ENCODE data around the gene RIPOR3.

DNA sequence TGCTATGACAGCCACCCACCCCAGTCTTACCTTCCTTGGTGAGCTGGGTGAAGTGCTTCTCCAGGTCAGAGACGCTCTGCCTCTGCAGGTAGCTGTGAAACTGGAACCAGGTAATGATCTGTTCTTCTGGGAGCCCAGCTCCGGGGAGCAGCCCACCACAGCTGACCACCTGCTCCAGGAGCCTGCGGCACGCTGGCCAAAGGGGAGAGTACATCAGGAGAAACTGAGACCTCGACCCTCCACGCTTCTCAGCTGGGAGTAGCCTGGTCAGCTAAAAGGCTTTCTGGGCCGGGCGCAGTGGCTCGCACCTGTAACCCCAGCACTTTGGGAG lies 98.4 kb downstream of the RIPOR3 start:
- TF ChIP-seq, protein P1, sequence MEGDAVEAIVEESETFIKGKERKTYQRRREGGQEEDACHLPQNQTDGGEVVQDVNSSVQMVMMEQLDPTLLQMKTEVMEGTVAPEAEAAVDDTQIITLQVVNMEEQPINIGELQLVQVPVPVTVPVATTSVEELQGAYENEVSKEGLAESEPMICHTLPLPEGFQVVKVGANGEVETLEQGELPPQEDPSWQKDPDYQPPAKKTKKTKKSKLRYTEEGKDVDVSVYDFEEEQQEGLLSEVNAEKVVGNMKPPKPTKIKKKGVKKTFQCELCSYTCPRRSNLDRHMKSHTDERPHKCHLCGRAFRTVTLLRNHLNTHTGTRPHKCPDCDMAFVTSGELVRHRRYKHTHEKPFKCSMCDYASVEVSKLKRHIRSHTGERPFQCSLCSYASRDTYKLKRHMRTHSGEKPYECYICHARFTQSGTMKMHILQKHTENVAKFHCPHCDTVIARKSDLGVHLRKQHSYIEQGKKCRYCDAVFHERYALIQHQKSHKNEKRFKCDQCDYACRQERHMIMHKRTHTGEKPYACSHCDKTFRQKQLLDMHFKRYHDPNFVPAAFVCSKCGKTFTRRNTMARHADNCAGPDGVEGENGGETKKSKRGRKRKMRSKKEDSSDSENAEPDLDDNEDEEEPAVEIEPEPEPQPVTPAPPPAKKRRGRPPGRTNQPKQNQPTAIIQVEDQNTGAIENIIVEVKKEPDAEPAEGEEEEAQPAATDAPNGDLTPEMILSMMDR (IDR thresholded peaks at IDR 0.05) = no peak
- TF ChIP-seq POLR2AphosphoS5 (IDR thresholded peaks at IDR 0.05) = no peak
